ENCODE data around the gene CDH18.

DNA sequence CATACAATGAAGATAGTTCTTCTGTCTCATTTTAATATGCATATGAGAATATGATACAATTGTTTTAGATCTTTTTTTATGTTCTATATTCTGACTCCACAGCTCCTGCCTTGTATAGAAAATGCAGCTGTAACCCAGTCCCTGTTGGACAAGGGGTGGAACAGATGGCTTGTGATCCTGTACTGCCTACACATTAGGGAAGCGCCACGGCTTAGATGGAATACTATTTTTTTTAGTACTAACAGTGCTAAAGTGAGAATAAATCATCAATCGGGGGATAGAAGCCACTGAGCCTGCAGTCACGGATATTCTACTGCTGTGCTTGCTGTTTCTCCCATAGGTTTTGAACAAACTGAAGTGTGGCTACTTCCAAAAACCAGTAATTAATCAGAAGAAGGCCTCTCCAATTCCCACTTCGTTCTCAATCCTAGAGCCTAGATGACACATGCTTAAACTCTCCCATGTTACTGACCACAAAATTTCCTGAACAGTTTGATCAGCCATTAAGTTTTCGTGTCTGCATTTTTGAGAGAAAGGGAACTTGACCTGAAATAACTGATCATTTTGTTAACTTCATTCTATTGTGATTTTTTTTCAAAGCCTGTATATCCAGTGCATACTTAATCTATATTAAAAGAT is 150.3 kb downstream of the CDH18 start:
- TF ChIP-seq EZH2 (optimal IDR thresholded peaks at IDR 0.05; ENCODE audit: low read depth, low read length) = no peak
- TF ChIP-seq CTCF (IDR thresholded peaks at IDR 0.05; ENCODE audit: low read length) = no peak
- TF ChIP-seq EZH2phosphoT487 (IDR thresholded peaks at IDR 0.05; ENCODE audit: low read length) = no peak

All from MM.1S (cell line).